Suprapubic skin (tissue), 3 donors: Measurements from ENCODE around the gene KREMEN1.

Experiments
- CTCF ChIP-seq, 2 donors: fragments of 200-600 bp in 1 of 2; fragments of 450-650 bp in 1 of 2; sonication (generic) in 1 of 2; IDR thresholded peaks; one replicate each; pipeline ENCODE4 v1.5.1; 2016 to 2019; ENCODE audit warnings: antibody characterized with exemption in 2 of 2, mild to moderate bottlenecking in 1 of 2, moderate library complexity in 1 of 2
- POLR2A ChIP-seq, 2 donors: fragments of 450-650 bp; IDR thresholded peaks; one replicate each; pipeline ENCODE4 v1.6.1; 2017; ENCODE audit warnings: antibody characterized with exemption in 2 of 2, mild to moderate bottlenecking in 2 of 2, moderate library complexity in 2 of 2

- no peak for TF ChIP-seq POLR2A (IDR thresholded peaks at IDR 0.05)
- TF ChIP-seq CTCF (IDR thresholded peaks at IDR 0.05), result no peak
Observed at GRCh38 chr22:29215012-29215860, 142.4 kb downstream of the KREMEN1 start.
